GM12865 (cell line): ENCODE results near the gene PSMG4.

Experiments
- DNase-seq: peaks from one replicate; pipeline ENCODE4 v3.0.0; 2010; ENCODE audit warnings: low read depth
- H3K4me3 ChIP-seq: 2 replicates; pipeline ENCODE4 v1.5.1; 2011; ENCODE audit warnings: mild to moderate bottlenecking, low read depth, low read length, control low read depth
- TF ChIP-seq, protein P1 (sequence below): IDR thresholded peaks from 2 replicates; pipeline ENCODE4 v1.5.1; 2011; ENCODE audit warnings: low read length, control low read depth, low read depth, inconsistent platforms; ENCODE audit not compliant: insufficient read depth; ENCODE audit errors: missing control alignments

Gene PSMG4

GRCh38 chr6:3288711-3289663 is 30.2 kb downstream of the PSMG4 start:
- TF ChIP-seq, protein P1, sequence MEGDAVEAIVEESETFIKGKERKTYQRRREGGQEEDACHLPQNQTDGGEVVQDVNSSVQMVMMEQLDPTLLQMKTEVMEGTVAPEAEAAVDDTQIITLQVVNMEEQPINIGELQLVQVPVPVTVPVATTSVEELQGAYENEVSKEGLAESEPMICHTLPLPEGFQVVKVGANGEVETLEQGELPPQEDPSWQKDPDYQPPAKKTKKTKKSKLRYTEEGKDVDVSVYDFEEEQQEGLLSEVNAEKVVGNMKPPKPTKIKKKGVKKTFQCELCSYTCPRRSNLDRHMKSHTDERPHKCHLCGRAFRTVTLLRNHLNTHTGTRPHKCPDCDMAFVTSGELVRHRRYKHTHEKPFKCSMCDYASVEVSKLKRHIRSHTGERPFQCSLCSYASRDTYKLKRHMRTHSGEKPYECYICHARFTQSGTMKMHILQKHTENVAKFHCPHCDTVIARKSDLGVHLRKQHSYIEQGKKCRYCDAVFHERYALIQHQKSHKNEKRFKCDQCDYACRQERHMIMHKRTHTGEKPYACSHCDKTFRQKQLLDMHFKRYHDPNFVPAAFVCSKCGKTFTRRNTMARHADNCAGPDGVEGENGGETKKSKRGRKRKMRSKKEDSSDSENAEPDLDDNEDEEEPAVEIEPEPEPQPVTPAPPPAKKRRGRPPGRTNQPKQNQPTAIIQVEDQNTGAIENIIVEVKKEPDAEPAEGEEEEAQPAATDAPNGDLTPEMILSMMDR: no peak
- H3K4me3 ChIP-seq: no peak overlapping the region
- no peak for DNase-seq

DNA sequence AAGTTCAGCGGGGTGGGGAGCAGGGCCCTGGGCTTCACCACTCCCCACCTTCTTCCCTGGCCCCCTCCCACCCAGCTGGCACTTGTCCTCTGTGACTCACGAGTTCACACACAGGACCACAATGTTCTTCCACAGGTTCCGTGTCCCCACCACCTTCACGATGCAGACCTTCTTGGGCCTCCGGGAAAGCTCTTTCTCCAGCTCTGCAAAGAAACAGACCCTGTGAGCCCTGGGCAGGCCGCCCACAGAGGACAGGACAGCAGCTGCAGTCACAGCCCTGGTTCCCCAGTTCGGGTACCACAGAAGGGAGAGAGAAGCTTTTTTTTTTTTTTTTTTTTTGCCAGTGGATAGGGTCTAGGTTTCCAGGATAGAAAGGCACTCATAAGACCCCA is 30.9 kb downstream of the PSMG4 start:
- TF ChIP-seq, protein P1: no peak
- no peak overlapping the region for H3K4me3 ChIP-seq
- no peak for DNase-seq

DNA sequence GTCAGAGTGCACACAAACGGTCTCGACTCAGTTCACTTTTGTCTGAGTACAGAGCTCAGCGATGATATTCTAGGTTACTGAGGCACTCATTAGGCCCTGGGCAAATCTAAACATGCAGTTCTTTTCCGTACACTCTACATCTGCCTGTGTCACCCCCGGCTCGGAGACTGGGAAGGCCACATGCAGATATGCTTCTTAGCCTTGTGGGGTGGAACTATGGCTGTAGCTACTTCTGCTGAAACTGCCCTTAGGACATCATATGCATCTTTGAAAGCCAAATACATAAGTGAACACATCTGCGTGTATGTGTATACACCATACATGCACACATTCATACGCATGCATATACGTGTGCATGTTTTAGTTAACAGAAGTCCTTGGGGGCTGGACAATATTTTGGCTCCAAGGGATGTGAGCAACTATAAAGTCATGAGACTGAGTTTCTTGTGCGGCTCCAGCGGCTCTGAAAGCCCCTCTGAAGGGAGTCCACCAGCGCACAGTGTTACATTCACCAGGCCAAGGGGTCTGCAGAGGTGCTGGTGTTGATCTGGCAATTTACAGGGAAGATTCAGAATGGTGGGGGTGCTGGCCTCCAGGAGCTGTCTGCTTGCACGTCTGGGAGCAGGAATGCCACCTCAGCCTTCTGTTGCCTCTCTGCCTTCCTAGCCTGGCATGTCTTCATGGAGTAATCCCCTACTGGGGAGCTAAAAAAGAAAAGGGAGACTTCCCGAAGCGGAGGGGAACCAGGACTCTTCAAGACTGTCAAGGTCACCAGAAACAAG is 31.6 kb downstream of the PSMG4 start:
- TF ChIP-seq, protein P1: no peak

GRCh38 chr6:3290931-3291211 is 32.1 kb downstream of the PSMG4 start:
- TF ChIP-seq, protein P1: no peak
- no peak overlapping the region for H3K4me3 ChIP-seq
- no peak for DNase-seq

More for the DNA sequence above, 31.6 kb downstream of the PSMG4 start:
- H3K4me3 ChIP-seq: no peak overlapping the region
- DNase-seq: no peak

- TF ChIP-seq, protein P1: no peak
- H3K4me3 ChIP-seq: no peak overlapping the region
- DNase-seq: no peak
Observed at GRCh38 chr6:3291346-3291745, 32.6 kb downstream of the PSMG4 start.

- no peak overlapping the region for H3K4me3 ChIP-seq
- no peak for DNase-seq
- TF ChIP-seq, protein P1: no peak
Observed at GRCh38 chr6:3291987-3292386, 33.2 kb downstream of the PSMG4 start.
